CD14-positive monocyte (primary cell): ENCODE data around the gene SLC6A18. TPM values are rescaled to one million over a fixed set of nuclear protein-coding genes. Genes with fewer than 3 reads are reported as not detected.

ENCODE experiments used
- DNase-seq, 3 donors: peaks; one replicate each; pipeline ENCODE4 v3.0.0-alpha.2; 2011 to 2022
- H2AFZ ChIP-seq: 2 replicates; pipeline ENCODE4 v1.6.0; 2012; ENCODE audit warnings: mild to moderate bottlenecking, low read depth, low read length, inconsistent platforms; ENCODE audit not compliant: insufficient read depth, poor library complexity, severe bottlenecking
- H3K27ac ChIP-seq, 2 donors: 1 replicate in 1 of 2; 2 replicates in 1 of 2; pipeline ENCODE4 v1.5.1; 2012 to 2013; ENCODE audit warnings: low read length in 2 of 2, control low read depth in 1 of 2, inconsistent platforms in 1 of 2, low read depth in 1 of 2, mild to moderate bottlenecking in 1 of 2
- H3K27me3 ChIP-seq, 2 donors: one replicate each; pipeline versions ENCODE4 v1.6.0 to v1.6.1; 2011 to 2013; ENCODE audit warnings: low read length in 2 of 2; ENCODE audit not compliant: control insufficient read depth in 2 of 2, insufficient read depth in 2 of 2
- H3K36me3 ChIP-seq, 2 donors: replicated peaks in 1 of 2; 1 replicate in 1 of 2; 2 replicates in 1 of 2; pipeline versions ENCODE4 v1.5.1 to v1.6.1; 2012 to 2013; ENCODE audit warnings: low read length in 2 of 2, control low read depth in 1 of 2, inconsistent platforms in 1 of 2, mild to moderate bottlenecking in 1 of 2; ENCODE audit not compliant: insufficient read depth in 2 of 2, control insufficient read depth in 1 of 2
- H3K4me1 ChIP-seq, 2 donors: 1 replicate in 1 of 2; 2 replicates in 1 of 2; pipeline versions ENCODE4 v1.5.1 to v1.6.1; 2012 to 2013; ENCODE audit warnings: low read length in 2 of 2, control low read depth in 1 of 2, inconsistent platforms in 1 of 2, mild to moderate bottlenecking in 1 of 2, moderate library complexity in 1 of 2; ENCODE audit not compliant: insufficient read depth in 2 of 2, control insufficient read depth in 1 of 2
- H3K4me2 ChIP-seq: replicated peaks from 2 replicates; pipeline ENCODE3; 2012; ENCODE audit warnings: low read length, moderate library complexity, mild to moderate bottlenecking; ENCODE audit not compliant: poor library complexity, severe bottlenecking; ENCODE audit errors: extremely low read depth
- H3K4me3 ChIP-seq, 3 experiments: fragments of 200-600 bp in 1 of 3; sonication (generic) in 1 of 3; replicated peaks in 1 of 3; 1 replicate in 2 of 3; 2 replicates in 1 of 3; pipeline ENCODE4 v1.5.1; 2011 to 2013; ENCODE audit warnings: low read length in 3 of 3, mild to moderate bottlenecking in 3 of 3, control low read depth in 2 of 3, low read depth in 2 of 3, inconsistent platforms in 1 of 3, moderate library complexity in 1 of 3
- H3K79me2 ChIP-seq: 2 replicates; pipeline ENCODE4 v1.6.0; 2012; ENCODE audit warnings: mild to moderate bottlenecking, control low read depth, inconsistent platforms, low read length, moderate library complexity; ENCODE audit not compliant: insufficient read depth
- H3K9ac ChIP-seq: 2 replicates; pipeline ENCODE4 v1.6.0; 2017; ENCODE audit warnings: low read length, mild to moderate bottlenecking; ENCODE audit not compliant: insufficient read depth, poor library complexity, severe bottlenecking
- H3K9me3 ChIP-seq, 2 donors: replicated peaks in 1 of 2; 1 replicate in 1 of 2; 2 replicates in 1 of 2; pipeline versions ENCODE4 v1.5.1 to v1.6.1; 2012 to 2013; ENCODE audit warnings: low read length in 2 of 2, control low read depth in 1 of 2; ENCODE audit not compliant: control insufficient read depth in 1 of 2, insufficient read depth in 1 of 2
- H4K20me1 ChIP-seq: 2 replicates; pipeline ENCODE4 v1.6.0; 2012; ENCODE audit warnings: mild to moderate bottlenecking, low read length, control low read depth, moderate library complexity; ENCODE audit not compliant: insufficient read depth
- H3K27ac Mint-ChIP-seq, 7 donors: one replicate each; pipeline ENCODE4 v1.8.0; 2020; ENCODE audit warnings: mild to moderate bottlenecking in 7 of 7, mixed read lengths in 7 of 7, moderate library complexity in 6 of 7, inconsistent platforms in 2 of 7
- H3K27me3 Mint-ChIP-seq, 3 donors: one replicate each; pipeline ENCODE4 v1.8.0; 2021 to 2022; ENCODE audit warnings: low read depth in 3 of 3, mild to moderate bottlenecking in 3 of 3, mixed read lengths in 3 of 3, moderate library complexity in 3 of 3, inconsistent platforms in 1 of 3
- H3K36me3 Mint-ChIP-seq, 2 donors: one replicate each; pipeline ENCODE4 v1.8.0; 2020; ENCODE audit warnings: mixed read lengths in 2 of 2, inconsistent platforms in 1 of 2, mild to moderate bottlenecking in 1 of 2
- H3K4me1 Mint-ChIP-seq: one replicate; pipeline ENCODE4 v1.8.0; 2020; ENCODE audit warnings: mild to moderate bottlenecking, mixed read lengths
- H3K4me3 Mint-ChIP-seq, 2 donors: one replicate each; pipeline ENCODE4 v1.8.0; 2020; ENCODE audit warnings: mild to moderate bottlenecking in 2 of 2, mixed read lengths in 2 of 2, moderate library complexity in 1 of 2
- H3K9me3 Mint-ChIP-seq, 7 donors: one replicate each; pipeline ENCODE4 v1.8.0; 2020 to 2022; ENCODE audit warnings: mixed read lengths in 7 of 7, mild to moderate bottlenecking in 6 of 7, moderate library complexity in 6 of 7, inconsistent platforms in 2 of 7
- WGBS: methylation state at CpG from one replicate; pipeline ENCODE4 v1.1.5; 2013; ENCODE audit warnings: missing lambda C conversion rate; ENCODE audit not compliant: insufficient coverage; 5-methylcytosine and 5-hydroxymethylcytosine counted together
- intact Hi-C, 2 donors: fragments of 100-400 bp; cut with micrococcal nuclease; formaldehyde crosslinking; loops; one replicate each; pipeline versions ENCODE4 v1.15.0 to v1.15.1; 2023
- polyA plus RNA-seq, 3 donors: library from polyadenylated mRNA; depleted of rRNA in 1 of 3; unstranded in 2 of 3; stranded (reverse) in 1 of 3; fragments of 300-500 nt in 2 of 3; fragments of >200 nt in 1 of 3; fragmentation: Illumina TruSeq in 2 of 3; gene quantifications; 1 replicate in 2 of 3; 2 replicates in 1 of 3; pipeline ENCODE4 v1.2.3, GENCODE V29; 2012 to 2021
- TF ChIP-seq, protein P1 (sequence below): fragments of 200-600 bp; IDR thresholded peaks from one replicate; pipeline ENCODE4 v1.8.0; 2022; ENCODE audit warnings: antibody characterized with exemption, mild to moderate bottlenecking

The SLC6A18 gene
- polyA plus RNA-seq, 3 donors: not detected

GRCh38 chr5:1204693-1205242, 20.4 kb upstream of the SLC6A18 start:
- H3K4me2 ChIP-seq: no peak overlapping the region
- H3K27me3 ChIP-seq: no peaks in the 10 kb centered on the region
- H4K20me1 ChIP-seq: no peaks in the 10 kb centered on the region
- H3K4me1 ChIP-seq: no peaks in the 10 kb centered on the region
- H3K27ac ChIP-seq: no peak overlapping the region
- intact Hi-C loops: no loop called here
- Mint-ChIP-seq H3K27me3 (peaks cover 3 to 4% (median 3%) of the 10 kb centered on the region in 3 donors), H3K4me1 (no peaks in the 10 kb centered on the region), H3K27ac (no peak overlapping the region), H3K4me3 (no peak overlapping the region), H3K9me3 (peaks cover 0 to 1% (median 0%) of the 10 kb centered on the region in 7 donors), H3K36me3 (no peaks in the 10 kb centered on the region)
- no peak overlapping the region for H2AFZ ChIP-seq
- no peak overlapping the region for H3K9ac ChIP-seq
- TF ChIP-seq, protein P1, sequence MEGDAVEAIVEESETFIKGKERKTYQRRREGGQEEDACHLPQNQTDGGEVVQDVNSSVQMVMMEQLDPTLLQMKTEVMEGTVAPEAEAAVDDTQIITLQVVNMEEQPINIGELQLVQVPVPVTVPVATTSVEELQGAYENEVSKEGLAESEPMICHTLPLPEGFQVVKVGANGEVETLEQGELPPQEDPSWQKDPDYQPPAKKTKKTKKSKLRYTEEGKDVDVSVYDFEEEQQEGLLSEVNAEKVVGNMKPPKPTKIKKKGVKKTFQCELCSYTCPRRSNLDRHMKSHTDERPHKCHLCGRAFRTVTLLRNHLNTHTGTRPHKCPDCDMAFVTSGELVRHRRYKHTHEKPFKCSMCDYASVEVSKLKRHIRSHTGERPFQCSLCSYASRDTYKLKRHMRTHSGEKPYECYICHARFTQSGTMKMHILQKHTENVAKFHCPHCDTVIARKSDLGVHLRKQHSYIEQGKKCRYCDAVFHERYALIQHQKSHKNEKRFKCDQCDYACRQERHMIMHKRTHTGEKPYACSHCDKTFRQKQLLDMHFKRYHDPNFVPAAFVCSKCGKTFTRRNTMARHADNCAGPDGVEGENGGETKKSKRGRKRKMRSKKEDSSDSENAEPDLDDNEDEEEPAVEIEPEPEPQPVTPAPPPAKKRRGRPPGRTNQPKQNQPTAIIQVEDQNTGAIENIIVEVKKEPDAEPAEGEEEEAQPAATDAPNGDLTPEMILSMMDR: no peak
- H3K9me3 ChIP-seq: no peaks in the 10 kb centered on the region
- no peak overlapping the region for H3K4me3 ChIP-seq
- no peaks in the 10 kb centered on the region for H3K79me2 ChIP-seq
- WGBS: 36% methylated on average over 13 of the region's 18 CpGs
- H3K36me3 ChIP-seq: no peaks in the 10 kb centered on the region
- no peak for DNase-seq

DNA sequence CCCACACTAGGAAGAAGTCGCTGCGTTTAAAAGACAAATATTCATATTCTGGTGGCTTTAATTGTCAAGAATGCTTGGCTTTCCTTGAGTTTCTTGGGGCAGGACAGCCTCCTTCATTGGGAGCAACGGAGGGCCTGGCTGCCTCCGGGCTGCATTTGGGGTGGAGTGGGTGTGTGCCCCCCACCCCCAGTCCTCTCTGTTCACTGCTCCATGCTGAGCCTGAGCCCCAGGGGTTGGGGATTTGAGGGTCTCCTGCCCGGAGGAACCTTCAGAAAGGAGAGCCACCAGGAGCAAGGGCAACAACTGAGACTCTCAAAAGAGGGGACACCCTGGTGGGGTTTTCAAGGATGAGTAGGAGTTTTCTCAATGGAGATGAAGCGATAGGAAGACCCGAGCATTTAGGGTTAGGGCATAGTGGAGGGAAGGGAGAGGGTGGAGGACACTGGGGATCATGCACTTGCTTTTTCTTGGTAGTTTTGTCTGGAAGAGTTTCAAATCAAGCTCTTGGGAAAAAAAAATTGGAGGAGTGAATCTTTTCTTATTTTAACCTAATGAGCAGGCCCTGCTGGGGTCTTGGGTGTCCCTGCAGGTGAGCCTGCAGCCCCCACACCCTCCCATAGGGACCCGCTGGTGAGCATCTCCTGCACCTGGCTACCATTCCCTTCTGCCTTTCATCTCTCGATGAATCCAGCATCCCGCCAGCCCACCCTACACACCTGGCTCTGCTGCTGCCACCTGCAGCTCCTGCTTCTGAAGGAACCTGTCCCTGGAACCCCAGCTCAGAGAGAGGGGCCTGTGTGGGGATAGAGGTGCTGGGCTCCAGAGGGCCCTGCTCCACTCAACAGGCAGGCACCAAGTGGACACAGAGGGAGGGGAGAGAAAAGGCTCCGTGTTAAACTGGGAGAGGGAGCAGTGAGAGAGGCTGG, 19.7 kb upstream of the SLC6A18 start:
- no peak overlapping the region for H3K27ac Mint-ChIP-seq
- H3K4me3 Mint-ChIP-seq: no peak overlapping the region
- H3K4me1 Mint-ChIP-seq: no peaks in the 10 kb centered on the region
- 99% methylated on average over 5 of the region's 11 CpGs for WGBS
- Histone ChIP-seq H3K36me3 (no peaks in the 10 kb centered on the region), H3K4me3 (no peak overlapping the region), H3K9ac (no peak overlapping the region), H3K9me3 (no peaks in the 10 kb centered on the region), H3K27ac (no peak overlapping the region), H3K4me1 (no peaks in the 10 kb centered on the region), H2AFZ (no peak overlapping the region), H3K27me3 (no peaks in the 10 kb centered on the region), H3K79me2 (no peaks in the 10 kb centered on the region), H3K4me2 (no peak overlapping the region), H4K20me1 (no peaks in the 10 kb centered on the region)
- no peaks in the 10 kb centered on the region for H3K36me3 Mint-ChIP-seq
- TF ChIP-seq, protein P1: no peak
- peaks cover 3 to 7% (median 4%) of the 10 kb centered on the region in 3 donors for H3K27me3 Mint-ChIP-seq
- intact Hi-C loops: no loop called here
- no peak for DNase-seq
- H3K9me3 Mint-ChIP-seq: peaks cover 0 to 1% (median 0%) of the 10 kb centered on the region in 7 donors
